Stimulated activated CD8-positive, alpha-beta memory T cell treated with anti-CD3 and anti-CD28 coated beads, Interleukin-7, amount 100 ng/mL, for 24 hours (primary cell): ENCODE measurements around the gene STAM2.
"Not testable (repeated sequence)": the region's sequence is repeated elsewhere in the genome, so short reads cannot be mapped to it uniquely, and the experiment has no call there.

ENCODE experiments used
- DNase-seq: peaks from one replicate; pipeline ENCODE4 v3.0.0-alpha.2; 2020; ENCODE audit warnings: low read depth

STAM2 gene

DNA sequence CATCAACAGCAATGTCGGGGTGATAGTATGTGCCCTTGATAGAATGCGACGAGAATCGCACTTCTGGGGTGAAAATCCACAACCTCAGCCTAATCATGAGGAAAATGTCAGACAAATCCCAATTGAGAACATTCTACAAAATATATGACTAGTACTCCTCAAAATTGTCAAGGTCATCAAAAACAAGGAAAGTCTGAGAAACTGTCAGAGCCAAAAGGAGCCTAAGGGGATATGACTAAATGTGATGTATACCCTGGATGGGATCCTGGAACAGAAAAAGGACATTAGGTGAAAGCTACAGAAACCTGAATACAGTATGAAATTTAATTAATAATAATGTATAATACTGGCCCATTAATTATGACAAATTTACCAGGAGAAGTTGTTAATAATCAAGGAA is 69.1 kb downstream of the STAM2 start:
- no peak for DNase-seq

- DNase-seq = no peak
Observed at GRCh38 chr2:152103271-152103670, 72.3 kb downstream of the STAM2 start.

GRCh38 chr2:152100961-152101360 is 74.6 kb downstream of the STAM2 start:
- DNase-seq = no peak

DNA sequence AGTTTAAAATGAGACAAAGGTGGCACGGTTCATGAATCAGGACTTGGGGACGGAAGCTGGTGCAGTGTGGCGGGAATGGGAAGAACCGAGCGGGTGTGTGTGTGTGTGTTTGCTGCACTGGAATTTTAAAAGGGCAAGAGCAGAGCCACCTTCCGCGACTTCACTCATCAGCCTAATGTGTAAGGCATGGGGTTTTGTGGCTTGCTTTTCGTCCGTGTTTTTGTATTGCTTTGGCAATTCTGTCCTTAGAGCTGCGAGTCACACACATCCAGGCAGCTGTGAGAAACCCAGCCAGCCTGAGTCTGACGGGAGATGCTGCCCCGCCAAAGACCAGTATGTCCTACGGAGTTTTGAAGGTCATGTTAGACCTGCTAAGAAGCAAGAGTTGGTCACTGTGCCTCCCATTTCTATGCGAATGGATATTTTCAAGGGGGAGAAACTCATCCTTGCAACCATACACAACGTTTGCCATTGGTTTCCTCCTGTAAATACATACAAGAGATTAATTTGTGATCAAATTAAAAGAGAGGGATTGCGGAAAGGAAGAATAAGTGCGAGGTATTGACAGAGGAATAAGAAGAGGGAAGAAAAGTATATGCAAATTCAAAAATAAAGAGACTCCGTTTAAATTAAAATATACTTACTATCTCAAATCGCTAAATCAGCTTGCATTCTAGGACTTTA is 76.1 kb downstream of the STAM2 start:
- DNase-seq = no peak

DNA sequence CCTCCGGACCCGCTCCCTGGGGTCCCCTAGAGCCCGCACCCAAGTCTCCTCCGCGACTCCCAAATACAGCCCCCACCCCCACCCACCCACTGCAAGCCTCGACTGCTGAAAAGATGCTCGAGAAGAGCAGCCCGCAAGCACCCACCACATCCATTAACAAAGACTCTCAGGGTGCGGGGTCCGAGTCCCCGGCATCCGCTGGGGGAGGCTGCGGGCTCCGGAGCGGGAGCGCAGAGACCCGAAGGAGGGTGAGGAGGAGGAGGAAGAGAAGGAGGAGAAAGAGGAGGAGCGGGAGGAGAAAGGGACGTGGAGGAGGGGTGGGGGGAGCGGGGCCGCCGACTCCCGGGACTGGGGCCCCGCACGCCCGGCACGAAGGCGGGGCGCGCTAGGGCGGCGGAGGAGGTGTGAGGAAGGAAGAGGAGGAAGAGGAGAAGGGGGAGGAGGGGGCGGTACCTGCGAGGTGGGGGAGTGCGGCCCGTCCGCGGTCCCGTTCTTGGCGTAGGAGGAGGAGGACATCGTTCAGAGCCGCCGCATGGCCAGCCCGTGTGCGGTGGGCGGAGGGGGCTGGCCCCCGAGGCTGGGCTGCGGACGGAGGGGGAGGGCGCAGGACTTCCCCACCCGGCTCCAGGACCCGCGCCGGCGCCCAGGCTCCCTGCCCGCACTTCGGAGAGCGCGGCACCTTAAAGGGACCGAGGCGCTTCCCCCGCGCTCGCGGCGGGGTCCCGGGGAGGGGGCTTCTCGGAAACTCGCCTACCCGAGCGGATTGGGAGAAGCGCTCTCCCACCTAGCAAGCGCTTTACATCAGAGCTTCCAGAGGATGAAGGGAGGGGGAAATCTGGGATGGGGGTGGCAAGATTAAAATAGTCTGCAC is 76.8 kb downstream of the STAM2 start, which contains the start of gene CACNB4:
TSS of gene CACNB4 (minus strand) at position 549 of the 871 bp plus-strand sequence.
- DNase-seq = no peak

GRCh38 chr2:152097801-152098495 is 77.6 kb downstream of the STAM2 start:
- no peak for DNase-seq

DNA sequence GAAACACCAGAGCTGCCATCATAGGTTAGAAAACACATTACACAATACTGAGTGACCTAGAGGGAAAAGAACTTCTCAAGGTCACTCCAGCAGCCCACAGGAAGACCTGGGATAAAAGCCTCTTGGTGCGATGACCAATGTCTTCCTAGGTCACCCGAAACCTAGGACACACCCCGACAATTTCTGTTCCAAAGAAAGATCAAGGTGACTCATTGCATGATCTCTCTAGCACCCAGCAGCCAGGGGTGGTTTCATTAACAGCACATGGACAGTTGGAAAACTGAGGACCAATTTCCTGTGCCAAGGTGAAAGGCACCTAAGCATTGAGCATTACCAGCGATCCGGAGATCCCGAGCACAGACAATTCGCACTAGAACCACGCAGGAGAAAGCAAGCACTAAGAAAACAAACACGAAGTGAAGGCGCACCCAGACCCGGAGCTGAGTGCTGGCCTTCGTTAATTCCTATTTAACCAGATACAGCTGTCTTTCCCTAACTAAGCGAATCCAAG is 78.2 kb downstream of the STAM2 start:
- DNase-seq = no peak

DNA sequence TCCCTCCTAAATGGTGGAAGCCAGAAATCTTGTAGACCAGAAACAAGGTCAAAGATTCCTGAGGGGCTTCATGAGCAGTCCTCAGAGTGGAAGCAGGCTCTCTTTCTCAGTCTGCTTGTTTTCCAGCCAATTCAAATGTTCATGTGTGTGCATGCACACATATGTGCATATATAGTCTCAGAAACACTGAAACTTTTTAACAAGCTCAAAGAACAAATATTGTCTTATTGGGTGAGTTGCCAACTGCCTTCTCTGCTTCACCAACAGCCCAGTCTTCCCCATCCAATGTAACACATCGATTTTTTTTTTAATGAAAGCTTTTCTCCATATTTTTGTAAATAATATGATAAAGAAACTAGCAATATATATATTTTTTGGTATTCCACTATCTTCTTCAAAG is 80.4 kb downstream of the STAM2 start:
- DNase-seq = no peak

DNA sequence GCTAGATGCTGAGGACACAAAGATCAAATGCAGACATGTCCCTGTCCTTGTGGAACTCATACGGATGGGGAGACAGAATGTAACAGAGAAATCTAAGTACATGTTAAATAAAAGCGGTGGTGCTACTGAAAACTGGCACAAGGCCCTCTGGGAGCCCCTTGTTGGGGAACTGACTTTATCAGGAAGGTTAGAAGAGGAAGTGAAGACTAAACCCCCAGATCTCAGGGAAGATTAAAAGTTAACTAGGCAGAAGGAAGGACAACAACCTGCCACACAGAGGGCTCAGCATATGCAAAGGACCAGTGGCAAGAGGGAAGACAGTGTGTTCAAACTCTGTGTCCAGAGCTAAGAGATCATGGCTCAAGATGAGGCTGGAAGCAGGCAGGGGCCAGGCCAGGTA is 81.5 kb downstream of the STAM2 start:
- no peak for DNase-seq

GRCh38 chr2:152093464-152093863 is 82.1 kb downstream of the STAM2 start:
- DNase-seq = no peak

GRCh38 chr2:152092095-152092494 is 83.5 kb downstream of the STAM2 start:
- no peak for DNase-seq

DNA sequence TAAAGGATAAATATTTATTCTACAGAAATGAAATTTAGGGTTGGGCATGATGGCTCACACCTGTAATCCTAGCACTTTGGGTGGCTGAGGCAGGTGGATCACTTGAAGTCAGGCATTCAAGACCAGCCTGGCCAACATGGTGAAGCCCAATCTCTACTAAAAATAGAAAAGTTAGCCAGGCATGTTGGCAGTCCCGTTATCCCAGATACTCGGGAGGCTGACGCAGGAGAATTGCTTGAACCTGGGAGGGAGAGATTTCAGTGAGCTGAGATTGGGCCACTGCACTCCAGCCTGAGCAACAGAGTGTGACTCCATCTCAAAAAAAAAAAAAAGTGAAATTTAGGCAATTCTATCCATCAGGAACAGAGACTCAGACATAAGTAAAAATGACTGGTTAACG is 84.8 kb downstream of the STAM2 start:
- not testable (repeated sequence) for DNase-seq

DNA sequence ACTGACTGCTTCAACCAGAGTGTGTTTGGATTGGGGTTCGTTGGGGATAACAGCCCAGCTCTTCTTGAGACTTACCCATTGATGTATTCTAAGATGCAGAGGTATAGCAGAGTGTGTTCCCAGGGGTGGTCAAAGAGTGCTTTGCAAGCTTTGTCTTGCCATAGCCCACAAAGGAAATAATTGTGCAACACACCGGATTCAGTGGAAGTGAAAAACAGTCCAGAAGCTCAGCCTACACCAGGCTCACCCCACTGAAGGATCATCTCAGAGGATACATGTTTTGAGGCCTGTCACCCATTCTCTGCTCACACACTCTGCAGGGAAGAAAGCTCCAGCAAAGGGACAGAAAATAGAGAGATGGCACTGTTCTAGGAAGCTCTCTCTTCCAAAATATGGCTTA is 86.3 kb downstream of the STAM2 start:
- DNase-seq = no peak

DNA sequence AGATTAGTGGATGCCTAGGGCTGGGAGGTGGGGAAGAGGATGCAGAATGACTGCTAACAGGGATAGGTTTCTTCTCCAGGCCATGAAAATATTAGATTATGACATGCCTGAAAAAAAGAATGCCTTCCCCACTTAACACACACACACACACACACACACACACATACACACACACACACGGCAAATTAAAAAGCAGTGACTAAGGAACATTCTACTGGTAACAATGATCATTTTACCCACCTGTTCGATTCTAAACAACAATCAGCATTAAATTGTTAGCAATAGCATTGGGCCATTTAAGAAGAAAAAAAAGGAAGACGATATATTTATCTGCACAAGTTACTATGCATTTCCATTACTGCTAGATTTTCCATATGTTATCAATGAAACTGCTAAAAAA is 87.6 kb downstream of the STAM2 start:
- DNase-seq = no peak

DNA sequence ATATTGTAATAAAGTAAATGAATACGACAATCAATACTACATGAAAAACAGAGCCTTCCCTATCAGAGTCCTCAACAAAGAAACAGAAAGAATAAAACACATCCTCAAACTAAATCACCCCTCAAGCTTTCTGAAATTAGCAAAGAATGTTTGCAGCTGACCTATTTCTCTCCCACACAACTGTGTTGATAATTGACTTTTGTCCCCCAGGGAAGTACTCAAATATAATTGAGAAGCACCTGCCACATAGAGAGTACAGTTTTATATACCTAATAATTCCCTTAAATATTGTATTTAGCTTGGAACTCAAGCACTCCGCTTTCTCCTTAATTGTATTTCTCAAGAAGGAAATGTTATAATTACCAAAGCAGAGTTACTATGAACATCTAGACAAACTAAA is 89.3 kb downstream of the STAM2 start:
- no peak for DNase-seq

DNA sequence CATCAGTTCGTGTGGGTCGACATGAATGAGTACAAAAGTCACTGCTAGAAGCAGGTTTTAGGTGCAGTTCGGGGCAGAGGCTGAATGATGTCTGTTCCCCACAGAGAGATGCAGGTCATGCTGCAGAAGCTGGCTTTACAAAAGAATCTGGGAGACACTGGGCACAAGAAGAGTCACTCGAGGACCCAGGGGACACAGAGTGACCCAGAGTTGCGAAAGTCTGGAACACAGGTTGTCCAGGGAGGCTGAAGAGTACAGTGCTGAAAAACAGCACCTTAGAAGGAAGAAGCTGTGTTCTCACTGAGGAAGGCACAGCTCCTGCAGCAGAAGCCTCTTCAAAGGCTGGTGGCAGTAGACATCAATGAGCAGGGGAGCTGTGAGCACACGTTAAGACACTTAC is 91.5 kb downstream of the STAM2 start:
- DNase-seq = no peak

DNA sequence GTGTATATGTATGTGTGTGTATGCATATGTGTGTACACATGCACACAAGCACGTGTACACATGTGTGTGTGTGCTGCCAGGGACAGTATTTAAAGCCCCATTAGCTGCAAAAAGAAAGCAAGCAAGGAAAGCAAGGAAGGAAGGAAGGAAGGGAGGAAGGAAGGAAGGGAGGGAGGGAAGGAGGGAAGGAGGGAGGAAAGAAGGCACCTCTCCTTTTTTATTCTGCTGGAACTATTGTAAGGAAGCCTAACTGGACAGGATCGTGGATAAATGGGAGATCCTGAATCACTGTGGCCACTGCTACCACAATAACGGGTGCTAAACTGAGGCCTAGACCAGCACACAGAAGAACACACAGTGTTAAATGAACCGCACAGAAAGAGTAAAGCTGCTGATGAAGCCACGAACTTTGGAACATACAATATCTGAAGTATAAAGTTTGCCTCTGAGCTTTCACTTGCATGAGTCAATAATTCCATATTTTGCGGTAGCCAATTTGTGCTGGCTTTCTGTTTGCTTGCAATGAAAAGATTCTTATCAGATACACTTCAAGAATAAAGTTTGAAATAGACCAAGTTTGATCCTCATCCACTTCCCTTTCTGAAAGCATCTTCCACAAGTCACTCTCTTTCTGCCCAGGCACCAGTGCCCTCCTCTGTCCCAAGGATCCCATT is 92.2 kb downstream of the STAM2 start:
- DNase-seq = no peak

DNA sequence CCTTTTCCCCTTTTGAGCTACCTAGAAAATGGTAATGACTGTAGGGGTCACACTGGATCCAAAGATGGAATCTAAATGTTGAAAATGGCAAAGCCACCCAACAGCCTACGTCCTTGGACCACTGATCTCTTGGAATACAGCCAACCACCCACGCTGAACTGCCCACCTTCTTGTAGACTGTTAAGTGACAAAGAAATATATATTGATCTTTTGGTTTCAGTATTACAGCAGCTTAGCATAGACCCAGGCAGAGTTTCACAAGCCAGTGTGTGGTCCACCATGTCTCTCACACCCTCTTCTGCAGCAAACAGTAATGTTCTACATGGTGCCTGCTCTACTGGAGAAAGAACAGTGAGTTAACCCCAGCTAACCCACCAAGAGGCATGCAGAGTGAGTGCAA is 96.9 kb downstream of the STAM2 start:
- DNase-seq = no peak

GRCh38 chr2:152078023-152078422 is 97.5 kb downstream of the STAM2 start:
- DNase-seq = no peak

DNA sequence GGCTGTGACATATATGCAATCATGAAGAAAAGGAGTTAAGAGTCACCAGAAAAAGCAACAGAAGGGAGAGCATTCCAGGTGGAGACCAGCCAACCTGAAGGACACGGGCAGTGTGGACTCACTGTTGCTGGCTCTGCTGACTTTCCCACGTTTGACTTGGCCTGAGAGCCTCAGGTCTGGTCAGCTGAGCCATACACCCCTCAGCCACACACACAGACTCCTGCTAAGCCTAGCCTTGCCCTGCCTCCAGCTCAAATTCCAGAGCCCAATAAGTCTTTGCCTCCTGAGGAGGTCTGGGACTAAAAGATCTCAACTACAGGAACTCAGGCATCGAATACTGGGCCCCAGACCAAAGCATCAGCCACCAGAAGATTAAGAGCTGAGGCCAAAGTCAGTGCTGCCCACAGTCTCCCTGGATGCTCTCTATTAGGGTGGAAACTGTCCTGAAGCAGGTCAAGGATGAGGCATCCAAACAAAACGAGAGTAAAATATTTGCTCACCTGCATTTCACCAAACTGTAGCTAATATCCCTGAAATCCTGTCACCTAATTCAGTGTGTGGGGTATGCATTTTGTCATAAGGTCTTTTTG is 100.0 kb downstream of the STAM2 start:
- DNase-seq = no peak

GRCh38 chr2:152072011-152072410 is 103.6 kb downstream of the STAM2 start:
- DNase-seq = no peak

DNA sequence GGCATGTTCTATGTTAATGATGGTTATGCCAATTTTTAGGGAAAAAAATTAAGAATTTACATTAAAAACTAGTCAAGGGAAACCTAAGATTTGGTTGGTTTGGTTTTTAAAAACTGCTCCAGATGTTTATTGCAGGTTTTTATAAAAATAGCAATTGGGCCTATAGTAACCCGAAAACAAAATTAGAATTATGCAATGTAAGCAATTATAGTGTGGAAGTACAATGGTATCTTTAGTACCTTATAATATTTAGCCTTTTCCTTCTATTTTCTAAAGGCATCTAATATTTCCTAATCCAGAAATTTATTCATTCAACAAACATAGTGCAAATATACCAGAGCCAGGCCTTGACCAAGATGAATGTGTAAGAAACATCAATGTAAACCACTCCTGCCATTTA is 104.0 kb downstream of the STAM2 start:
- DNase-seq = no peak
